ENCODE results near the gene UNC13C.

- TF ChIP-seq ZNF157 (tag by site-specific recombination; IDR thresholded peaks at IDR 0.05): no peak
- no peak for TF ChIP-seq ZSCAN30 (tag by site-specific recombination; IDR thresholded peaks at IDR 0.05)
- TF ChIP-seq ZNF140 (tag by site-specific recombination; IDR thresholded peaks at IDR 0.05): no peak
- TF ChIP-seq BCL6B (tag by site-specific recombination; IDR thresholded peaks at IDR 0.05): no peak
- TF ChIP-seq ZNF274 (IDR thresholded peaks at IDR 0.05; ENCODE audit: low read length): no peak
- TF ChIP-seq ZNF274 (tag by site-specific recombination; IDR thresholded peaks at IDR 0.05; ENCODE audit: borderline replicate concordance): no peak
- no peak for TF ChIP-seq ZNF623 (tag by site-specific recombination; IDR thresholded peaks at IDR 0.05)
- TF ChIP-seq CTCF (tag by site-specific recombination; IDR thresholded peaks at IDR 0.05): no peak
Measured at GRCh38 chr15:54288049-54288448, 309.8 kb downstream of the UNC13C start.

All from HEK293 (cell line).